B cell (primary cell): ENCODE data around the gene KLHL25.

Experiments
- EZH2 ChIP-seq: IDR thresholded peaks from 2 replicates; pipeline ENCODE4 v1.6.1; 2012; ENCODE audit warnings: borderline replicate concordance, low read depth, mild to moderate bottlenecking, moderate library complexity, low read length; ENCODE audit not compliant: insufficient read depth, poor library complexity, severe bottlenecking
- TF ChIP-seq, protein P1 (sequence below): fragments of 200-600 bp; IDR thresholded peaks from one replicate; pipeline ENCODE4 v1.8.0; 2022; ENCODE audit warnings: antibody characterized with exemption, mild to moderate bottlenecking

DNA sequence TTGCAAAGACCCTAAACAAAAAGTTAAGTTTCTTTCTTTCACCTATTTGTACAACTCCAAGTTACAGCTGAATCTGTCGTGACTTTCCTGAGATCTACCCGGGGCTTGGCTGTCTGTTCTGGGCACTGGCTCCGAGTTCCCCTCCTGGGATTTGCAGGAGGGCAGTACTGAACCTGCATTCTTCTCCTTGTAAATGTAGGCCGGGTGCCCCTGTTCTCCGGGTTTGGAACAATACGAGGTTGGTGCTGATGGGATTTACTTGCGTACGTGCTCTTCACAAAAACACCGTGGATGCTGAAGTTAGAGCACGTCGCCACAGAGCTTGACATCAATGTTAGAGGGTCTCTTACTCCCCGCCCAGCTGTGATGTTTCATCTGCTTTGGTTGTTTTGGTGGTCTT, 48.1 kb downstream of the KLHL25 start:
- TF ChIP-seq, protein P1, sequence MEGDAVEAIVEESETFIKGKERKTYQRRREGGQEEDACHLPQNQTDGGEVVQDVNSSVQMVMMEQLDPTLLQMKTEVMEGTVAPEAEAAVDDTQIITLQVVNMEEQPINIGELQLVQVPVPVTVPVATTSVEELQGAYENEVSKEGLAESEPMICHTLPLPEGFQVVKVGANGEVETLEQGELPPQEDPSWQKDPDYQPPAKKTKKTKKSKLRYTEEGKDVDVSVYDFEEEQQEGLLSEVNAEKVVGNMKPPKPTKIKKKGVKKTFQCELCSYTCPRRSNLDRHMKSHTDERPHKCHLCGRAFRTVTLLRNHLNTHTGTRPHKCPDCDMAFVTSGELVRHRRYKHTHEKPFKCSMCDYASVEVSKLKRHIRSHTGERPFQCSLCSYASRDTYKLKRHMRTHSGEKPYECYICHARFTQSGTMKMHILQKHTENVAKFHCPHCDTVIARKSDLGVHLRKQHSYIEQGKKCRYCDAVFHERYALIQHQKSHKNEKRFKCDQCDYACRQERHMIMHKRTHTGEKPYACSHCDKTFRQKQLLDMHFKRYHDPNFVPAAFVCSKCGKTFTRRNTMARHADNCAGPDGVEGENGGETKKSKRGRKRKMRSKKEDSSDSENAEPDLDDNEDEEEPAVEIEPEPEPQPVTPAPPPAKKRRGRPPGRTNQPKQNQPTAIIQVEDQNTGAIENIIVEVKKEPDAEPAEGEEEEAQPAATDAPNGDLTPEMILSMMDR: no peak
- no peak for TF ChIP-seq EZH2
